ENCODE results near the gene HMGCS2.

- no peak for TF ChIP-seq CTCF (IDR thresholded peaks at IDR 0.05)
- no peak for TF ChIP-seq POLR2A (IDR thresholded peaks at IDR 0.05)
These were observed 5.8 kb downstream of the HMGCS2 start for GRCh38 chr1:119762953-119763352.

Measured in body of pancreas (tissue), 4 donors.